Fibroblast of skin of abdomen (primary cell): Measurements from ENCODE around the gene ALPI.

ENCODE experiments used
- DNase-seq: peaks from one replicate; pipeline ENCODE4 v3.0.0-alpha.2; 2013

Gene ALPI

GRCh38 chr2:232465061-232465460, 9.1 kb downstream of the ALPI start:
- no peak for DNase-seq

DNA sequence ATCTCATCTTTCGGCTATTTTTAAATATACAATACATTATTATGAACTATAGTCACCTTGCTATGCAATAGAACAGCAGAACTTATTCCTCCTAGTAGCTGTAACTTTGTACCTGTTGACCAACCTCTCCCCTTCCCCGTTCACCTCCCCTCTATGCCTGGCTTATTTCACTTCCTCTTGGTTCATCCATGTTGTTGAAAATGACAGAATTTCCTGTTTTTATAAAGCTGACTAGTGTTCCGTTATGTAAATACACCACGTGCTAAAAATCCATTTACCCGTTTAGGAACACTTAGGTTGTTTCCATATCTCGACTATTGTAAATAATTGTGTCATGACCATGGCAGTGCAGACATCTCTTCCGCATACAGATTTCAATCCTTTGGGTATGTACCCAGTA, 10.3 kb downstream of the ALPI start:
- no peak for DNase-seq

- DNase-seq: no peak
Observed at GRCh38 chr2:232473467-232473890, 17.5 kb downstream of the ALPI start.

GRCh38 chr2:232476045-232476444, 20.1 kb downstream of the ALPI start:
- DNase-seq: no peak

- no peak for DNase-seq
Observed at GRCh38 chr2:232476791-232477190, 20.8 kb downstream of the ALPI start.

GRCh38 chr2:232477751-232478510, 22.0 kb downstream of the ALPI start:
- DNase-seq: no peak

- DNase-seq: no peak
Observed at GRCh38 chr2:232478571-232479340, 22.8 kb downstream of the ALPI start.

- no peak for DNase-seq
Observed at GRCh38 chr2:232479341-232480200, 23.6 kb downstream of the ALPI start.

GRCh38 chr2:232480201-232481190, 24.5 kb downstream of the ALPI start:
- no peak for DNase-seq

GRCh38 chr2:232481322-232482140, 25.6 kb downstream of the ALPI start:
- DNase-seq: no peak

- DNase-seq: no peak
Observed at GRCh38 chr2:232482301-232483238, 26.6 kb downstream of the ALPI start.

- DNase-seq: no peak
Observed at GRCh38 chr2:232483311-232483922, 27.5 kb downstream of the ALPI start.

GRCh38 chr2:232483923-232484627, 28.1 kb downstream of the ALPI start:
- no peak for DNase-seq

DNA sequence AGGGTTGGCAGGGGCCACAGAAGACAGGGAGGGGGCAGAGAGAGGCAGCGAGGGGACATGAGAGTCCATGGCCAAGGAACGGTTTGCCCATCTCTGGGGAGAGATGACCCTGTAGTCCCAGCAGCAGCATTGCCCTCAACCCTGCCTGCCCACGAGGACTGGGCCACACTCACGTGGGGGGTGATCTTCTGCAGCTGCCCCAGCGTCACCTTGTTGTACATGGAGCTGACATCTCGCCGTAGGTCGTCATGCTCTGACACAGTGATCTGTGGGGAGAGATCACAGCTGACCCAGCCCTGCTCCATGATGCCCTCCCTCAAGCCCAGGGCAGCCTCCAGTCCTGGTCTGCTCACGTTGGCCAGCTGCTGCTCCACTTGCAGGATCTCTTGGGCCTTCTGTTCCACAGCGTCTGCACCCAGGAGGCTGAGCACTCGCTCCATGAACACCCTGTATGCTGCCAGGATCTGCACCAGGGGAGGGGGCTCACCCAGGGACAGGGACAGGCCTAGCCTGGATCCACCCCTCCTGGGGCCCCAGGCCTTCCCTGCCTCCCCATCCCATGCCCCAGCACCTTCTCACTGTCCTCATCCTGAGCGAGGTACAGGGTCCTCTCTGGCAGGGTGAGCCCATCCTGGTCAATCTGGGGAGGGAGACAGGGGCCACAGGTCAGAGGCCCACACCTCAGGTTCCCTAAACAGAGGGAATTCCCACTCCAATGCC, 28.8 kb downstream of the ALPI start:
- no peak for DNase-seq

DNA sequence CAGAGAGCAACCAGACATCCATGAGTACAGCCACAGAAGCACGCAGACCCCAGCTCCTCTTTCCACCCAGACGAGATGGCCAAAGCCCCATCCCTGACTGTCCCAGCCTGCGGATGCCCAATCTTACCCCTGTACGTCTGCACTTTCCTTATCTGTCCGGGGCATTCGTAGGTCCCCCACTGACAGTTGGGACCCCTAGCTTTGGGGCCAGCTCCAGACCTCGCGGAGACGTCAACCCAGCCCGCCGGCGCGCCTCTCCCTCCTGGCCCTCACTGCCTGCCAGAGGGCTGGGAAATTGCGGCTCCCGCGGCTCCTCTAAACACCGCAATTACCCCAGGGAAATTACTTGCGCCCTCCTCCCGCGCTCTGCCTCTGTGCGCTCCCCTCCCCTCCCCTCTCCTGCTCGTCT, 29.4 kb downstream of the ALPI start:
- no peak for DNase-seq

GRCh38 chr2:232485757-232486557, 30.0 kb downstream of the ALPI start:
- DNase-seq: no peak
